ENCODE results near the gene PLD1.

DNA sequence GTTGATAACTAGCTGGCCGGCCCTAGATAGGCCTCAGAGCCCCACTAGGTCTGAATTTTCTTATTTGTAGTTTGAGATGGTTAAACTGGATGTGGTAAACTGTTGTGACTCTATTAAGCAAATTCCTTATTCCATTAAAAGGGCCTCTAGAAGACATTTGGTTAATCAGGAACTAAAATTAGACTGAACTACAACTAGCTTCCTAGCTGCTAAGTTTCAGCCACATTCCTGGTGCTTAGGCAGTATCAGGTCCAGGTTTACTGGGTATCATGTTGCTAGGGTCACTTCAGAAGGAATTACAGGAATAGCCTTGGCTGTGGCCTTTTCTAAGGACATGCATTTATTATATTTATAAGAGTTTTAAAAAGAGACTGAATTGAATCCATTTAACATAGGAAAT is 136.3 kb downstream of the PLD1 start:
- TF ChIP-seq, protein P1, sequence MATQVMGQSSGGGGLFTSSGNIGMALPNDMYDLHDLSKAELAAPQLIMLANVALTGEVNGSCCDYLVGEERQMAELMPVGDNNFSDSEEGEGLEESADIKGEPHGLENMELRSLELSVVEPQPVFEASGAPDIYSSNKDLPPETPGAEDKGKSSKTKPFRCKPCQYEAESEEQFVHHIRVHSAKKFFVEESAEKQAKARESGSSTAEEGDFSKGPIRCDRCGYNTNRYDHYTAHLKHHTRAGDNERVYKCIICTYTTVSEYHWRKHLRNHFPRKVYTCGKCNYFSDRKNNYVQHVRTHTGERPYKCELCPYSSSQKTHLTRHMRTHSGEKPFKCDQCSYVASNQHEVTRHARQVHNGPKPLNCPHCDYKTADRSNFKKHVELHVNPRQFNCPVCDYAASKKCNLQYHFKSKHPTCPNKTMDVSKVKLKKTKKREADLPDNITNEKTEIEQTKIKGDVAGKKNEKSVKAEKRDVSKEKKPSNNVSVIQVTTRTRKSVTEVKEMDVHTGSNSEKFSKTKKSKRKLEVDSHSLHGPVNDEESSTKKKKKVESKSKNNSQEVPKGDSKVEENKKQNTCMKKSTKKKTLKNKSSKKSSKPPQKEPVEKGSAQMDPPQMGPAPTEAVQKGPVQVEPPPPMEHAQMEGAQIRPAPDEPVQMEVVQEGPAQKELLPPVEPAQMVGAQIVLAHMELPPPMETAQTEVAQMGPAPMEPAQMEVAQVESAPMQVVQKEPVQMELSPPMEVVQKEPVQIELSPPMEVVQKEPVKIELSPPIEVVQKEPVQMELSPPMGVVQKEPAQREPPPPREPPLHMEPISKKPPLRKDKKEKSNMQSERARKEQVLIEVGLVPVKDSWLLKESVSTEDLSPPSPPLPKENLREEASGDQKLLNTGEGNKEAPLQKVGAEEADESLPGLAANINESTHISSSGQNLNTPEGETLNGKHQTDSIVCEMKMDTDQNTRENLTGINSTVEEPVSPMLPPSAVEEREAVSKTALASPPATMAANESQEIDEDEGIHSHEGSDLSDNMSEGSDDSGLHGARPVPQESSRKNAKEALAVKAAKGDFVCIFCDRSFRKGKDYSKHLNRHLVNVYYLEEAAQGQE (IDR thresholded peaks at IDR 0.05; ENCODE audit: insufficient replicate concordance, low read depth): no peak
- TF ChIP-seq POLR2AphosphoS5 (IDR thresholded peaks at IDR 0.05; ENCODE audit: low read depth) (no peak), GABPA (IDR thresholded peaks at IDR 0.05; ENCODE audit: low read depth) (no peak), SPI1 (IDR thresholded peaks at IDR 0.05; ENCODE audit: borderline replicate concordance, low read depth) (no peak)
- TF ChIP-seq, protein P2, sequence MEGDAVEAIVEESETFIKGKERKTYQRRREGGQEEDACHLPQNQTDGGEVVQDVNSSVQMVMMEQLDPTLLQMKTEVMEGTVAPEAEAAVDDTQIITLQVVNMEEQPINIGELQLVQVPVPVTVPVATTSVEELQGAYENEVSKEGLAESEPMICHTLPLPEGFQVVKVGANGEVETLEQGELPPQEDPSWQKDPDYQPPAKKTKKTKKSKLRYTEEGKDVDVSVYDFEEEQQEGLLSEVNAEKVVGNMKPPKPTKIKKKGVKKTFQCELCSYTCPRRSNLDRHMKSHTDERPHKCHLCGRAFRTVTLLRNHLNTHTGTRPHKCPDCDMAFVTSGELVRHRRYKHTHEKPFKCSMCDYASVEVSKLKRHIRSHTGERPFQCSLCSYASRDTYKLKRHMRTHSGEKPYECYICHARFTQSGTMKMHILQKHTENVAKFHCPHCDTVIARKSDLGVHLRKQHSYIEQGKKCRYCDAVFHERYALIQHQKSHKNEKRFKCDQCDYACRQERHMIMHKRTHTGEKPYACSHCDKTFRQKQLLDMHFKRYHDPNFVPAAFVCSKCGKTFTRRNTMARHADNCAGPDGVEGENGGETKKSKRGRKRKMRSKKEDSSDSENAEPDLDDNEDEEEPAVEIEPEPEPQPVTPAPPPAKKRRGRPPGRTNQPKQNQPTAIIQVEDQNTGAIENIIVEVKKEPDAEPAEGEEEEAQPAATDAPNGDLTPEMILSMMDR (IDR thresholded peaks at IDR 0.05; ENCODE audit: insufficient read depth, low read length): no peak

Data from HL-60 (cell line).